GM23338 (cell line): ENCODE data around the gene MINAR1.

Experiments
- EZH2 ChIP-seq: fragments of 200-600 bp; sonication (generic); IDR thresholded peaks from one replicate; pipeline ENCODE4 v1.8.0; 2017; ENCODE audit warnings: antibody characterized with exemption, mild to moderate bottlenecking, low read depth; ENCODE audit not compliant: unreplicated experiment
- JUNB ChIP-seq: IDR thresholded peaks from one replicate; pipeline ENCODE4 v1.6.1; 2016; ENCODE audit warnings: antibody characterized with exemption; ENCODE audit not compliant: unreplicated experiment
- POLR2AphosphoS5 ChIP-seq: IDR thresholded peaks from 2 replicates; pipeline ENCODE4 v1.6.1; 2016; ENCODE audit warnings: antibody characterized with exemption, low read depth
- TF ChIP-seq, protein P1 (sequence below), 2 experiments: fragments of 200-600 bp in 1 of 2; sonication (generic) in 1 of 2; conservative IDR thresholded peaks; 2 replicates each; pipeline versions ENCODE4 v1.5.1 to v1.6.1; 2016 to 2017; ENCODE audit warnings: antibody characterized with exemption in 2 of 2, low read depth in 2 of 2, mild to moderate bottlenecking in 2 of 2, moderate library complexity in 1 of 2
- TF ChIP-seq, protein P2 (sequence below): IDR thresholded peaks from 2 replicates; pipeline ENCODE4 v1.6.1; 2016; ENCODE audit warnings: antibody characterized with exemption
- TF ChIP-seq, protein P3 (sequence below): IDR thresholded peaks from one replicate; pipeline ENCODE4 v1.6.1; 2018; ENCODE audit warnings: antibody characterized with exemption; ENCODE audit not compliant: unreplicated experiment

DNA sequence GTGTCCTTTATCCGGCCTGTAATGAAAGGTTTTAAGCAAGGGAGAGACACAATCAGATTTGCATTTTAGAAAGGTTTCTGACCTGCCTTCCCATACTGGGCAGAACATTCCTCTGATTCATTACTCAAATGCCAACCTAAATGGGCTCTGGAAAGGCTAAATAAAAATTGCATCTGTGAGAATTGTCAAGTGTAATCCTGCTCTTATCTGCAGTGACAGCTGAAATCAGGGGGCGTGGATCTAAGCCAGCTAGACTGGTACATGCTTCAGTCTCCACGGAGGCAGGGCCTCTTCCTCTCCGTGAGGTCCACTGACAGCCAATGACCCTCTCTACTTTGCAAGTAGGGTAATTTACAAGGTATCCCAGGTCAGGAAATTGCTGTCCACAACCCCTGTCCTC, 32.5 kb upstream of the MINAR1 start:
- TF ChIP-seq EZH2, result no peak
- TF ChIP-seq, protein P1, sequence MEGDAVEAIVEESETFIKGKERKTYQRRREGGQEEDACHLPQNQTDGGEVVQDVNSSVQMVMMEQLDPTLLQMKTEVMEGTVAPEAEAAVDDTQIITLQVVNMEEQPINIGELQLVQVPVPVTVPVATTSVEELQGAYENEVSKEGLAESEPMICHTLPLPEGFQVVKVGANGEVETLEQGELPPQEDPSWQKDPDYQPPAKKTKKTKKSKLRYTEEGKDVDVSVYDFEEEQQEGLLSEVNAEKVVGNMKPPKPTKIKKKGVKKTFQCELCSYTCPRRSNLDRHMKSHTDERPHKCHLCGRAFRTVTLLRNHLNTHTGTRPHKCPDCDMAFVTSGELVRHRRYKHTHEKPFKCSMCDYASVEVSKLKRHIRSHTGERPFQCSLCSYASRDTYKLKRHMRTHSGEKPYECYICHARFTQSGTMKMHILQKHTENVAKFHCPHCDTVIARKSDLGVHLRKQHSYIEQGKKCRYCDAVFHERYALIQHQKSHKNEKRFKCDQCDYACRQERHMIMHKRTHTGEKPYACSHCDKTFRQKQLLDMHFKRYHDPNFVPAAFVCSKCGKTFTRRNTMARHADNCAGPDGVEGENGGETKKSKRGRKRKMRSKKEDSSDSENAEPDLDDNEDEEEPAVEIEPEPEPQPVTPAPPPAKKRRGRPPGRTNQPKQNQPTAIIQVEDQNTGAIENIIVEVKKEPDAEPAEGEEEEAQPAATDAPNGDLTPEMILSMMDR (conservative IDR thresholded peaks at IDR 0.05; ENCODE audit: low read depth in 2 of 2), result no peak
- no peak for TF ChIP-seq JUNB
- TF ChIP-seq, protein P2, sequence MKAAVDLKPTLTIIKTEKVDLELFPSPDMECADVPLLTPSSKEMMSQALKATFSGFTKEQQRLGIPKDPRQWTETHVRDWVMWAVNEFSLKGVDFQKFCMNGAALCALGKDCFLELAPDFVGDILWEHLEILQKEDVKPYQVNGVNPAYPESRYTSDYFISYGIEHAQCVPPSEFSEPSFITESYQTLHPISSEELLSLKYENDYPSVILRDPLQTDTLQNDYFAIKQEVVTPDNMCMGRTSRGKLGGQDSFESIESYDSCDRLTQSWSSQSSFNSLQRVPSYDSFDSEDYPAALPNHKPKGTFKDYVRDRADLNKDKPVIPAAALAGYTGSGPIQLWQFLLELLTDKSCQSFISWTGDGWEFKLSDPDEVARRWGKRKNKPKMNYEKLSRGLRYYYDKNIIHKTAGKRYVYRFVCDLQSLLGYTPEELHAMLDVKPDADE, result no peak
- TF ChIP-seq, protein P3, sequence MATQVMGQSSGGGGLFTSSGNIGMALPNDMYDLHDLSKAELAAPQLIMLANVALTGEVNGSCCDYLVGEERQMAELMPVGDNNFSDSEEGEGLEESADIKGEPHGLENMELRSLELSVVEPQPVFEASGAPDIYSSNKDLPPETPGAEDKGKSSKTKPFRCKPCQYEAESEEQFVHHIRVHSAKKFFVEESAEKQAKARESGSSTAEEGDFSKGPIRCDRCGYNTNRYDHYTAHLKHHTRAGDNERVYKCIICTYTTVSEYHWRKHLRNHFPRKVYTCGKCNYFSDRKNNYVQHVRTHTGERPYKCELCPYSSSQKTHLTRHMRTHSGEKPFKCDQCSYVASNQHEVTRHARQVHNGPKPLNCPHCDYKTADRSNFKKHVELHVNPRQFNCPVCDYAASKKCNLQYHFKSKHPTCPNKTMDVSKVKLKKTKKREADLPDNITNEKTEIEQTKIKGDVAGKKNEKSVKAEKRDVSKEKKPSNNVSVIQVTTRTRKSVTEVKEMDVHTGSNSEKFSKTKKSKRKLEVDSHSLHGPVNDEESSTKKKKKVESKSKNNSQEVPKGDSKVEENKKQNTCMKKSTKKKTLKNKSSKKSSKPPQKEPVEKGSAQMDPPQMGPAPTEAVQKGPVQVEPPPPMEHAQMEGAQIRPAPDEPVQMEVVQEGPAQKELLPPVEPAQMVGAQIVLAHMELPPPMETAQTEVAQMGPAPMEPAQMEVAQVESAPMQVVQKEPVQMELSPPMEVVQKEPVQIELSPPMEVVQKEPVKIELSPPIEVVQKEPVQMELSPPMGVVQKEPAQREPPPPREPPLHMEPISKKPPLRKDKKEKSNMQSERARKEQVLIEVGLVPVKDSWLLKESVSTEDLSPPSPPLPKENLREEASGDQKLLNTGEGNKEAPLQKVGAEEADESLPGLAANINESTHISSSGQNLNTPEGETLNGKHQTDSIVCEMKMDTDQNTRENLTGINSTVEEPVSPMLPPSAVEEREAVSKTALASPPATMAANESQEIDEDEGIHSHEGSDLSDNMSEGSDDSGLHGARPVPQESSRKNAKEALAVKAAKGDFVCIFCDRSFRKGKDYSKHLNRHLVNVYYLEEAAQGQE, result no peak
- no peak for TF ChIP-seq POLR2AphosphoS5
